Activated CD8-positive, alpha-beta memory T cell treated with anti-CD3 and anti-CD28 coated beads, Interleukin-2, amount 50 U/mL, for 48 hours (primary cell): ENCODE results near the gene ABTB1.
A peak's percentile ranks its signal among the peaks of the same experiment; 100 is the strongest.
"Not testable (repeated sequence)": the region's sequence is repeated elsewhere in the genome, so short reads cannot be mapped to it uniquely, and the experiment has no call there.

Experiments
- DNase-seq: peaks from one replicate; pipeline ENCODE4 v3.0.0-alpha.2; 2020

The ABTB1 gene

GRCh38 chr3:127651516-127652172 lies 21.1 kb upstream of the ABTB1 start:
- DNase-seq: no peak

- no peak for DNase-seq
Measured at GRCh38 chr3:127652246-127652995, 20.3 kb upstream of the ABTB1 start.

GRCh38 chr3:127654374-127654773 lies 18.4 kb upstream of the ABTB1 start:
- no peak for DNase-seq

GRCh38 chr3:127654993-127655392 lies 17.8 kb upstream of the ABTB1 start:
- DNase-seq: not testable (repeated sequence)

GRCh38 chr3:127655641-127656040 lies 17.1 kb upstream of the ABTB1 start:
- DNase-seq: no peak

GRCh38 chr3:127656906-127657305 lies 15.8 kb upstream of the ABTB1 start:
- DNase-seq: no peak

GRCh38 chr3:127658234-127658633 lies 14.5 kb upstream of the ABTB1 start:
- DNase-seq: no peak

- no peak for DNase-seq
Measured at GRCh38 chr3:127660621-127661251, 12.0 kb upstream of the ABTB1 start.

GRCh38 chr3:127661600-127661999 lies 11.2 kb upstream of the ABTB1 start:
- no peak for DNase-seq

- no peak for DNase-seq
Measured at GRCh38 chr3:127662001-127662469, 10.7 kb upstream of the ABTB1 start.

GRCh38 chr3:127663151-127663550 lies 9.6 kb upstream of the ABTB1 start:
- no peak for DNase-seq

- no peak for DNase-seq
Measured at GRCh38 chr3:127665165-127665564, 7.6 kb upstream of the ABTB1 start.

- no peak for DNase-seq
Measured at GRCh38 chr3:127665586-127665985, 7.2 kb upstream of the ABTB1 start.

- no peak for DNase-seq
Measured at GRCh38 chr3:127666676-127667075, 6.1 kb upstream of the ABTB1 start.

GRCh38 chr3:127667119-127667681 lies 5.6 kb upstream of the ABTB1 start:
- no peak for DNase-seq

- no peak for DNase-seq
Measured at GRCh38 chr3:127668906-127669305, 3.8 kb upstream of the ABTB1 start.

GRCh38 chr3:127669541-127670228 lies 3.1 kb upstream of the ABTB1 start:
- no peak for DNase-seq

- no peak for DNase-seq
Measured at GRCh38 chr3:127670229-127670559, 2.6 kb upstream of the ABTB1 start.

- DNase-seq: peak; percentile 50
Measured at GRCh38 chr3:127670761-127671522, 1.8 kb upstream of the ABTB1 start.

- DNase-seq: peak; percentile 76
Measured at GRCh38 chr3:127671523-127672428, 976 bp upstream of the ABTB1 start.
